HepG2 (cell line): Measurements from ENCODE around the gene TMEM107. TPM values are rescaled to one million over a fixed set of nuclear protein-coding genes. Genes with fewer than 3 reads are reported as not detected.

ENCODE experiments used
- CSRNP1 ChIP-seq: sonication (generic); formaldehyde crosslinking; IDR thresholded peaks from 2 replicates; pipeline ENCODE4 v1.8.1; 2023; ENCODE audit warnings: mild to moderate bottlenecking, missing genetic modification reagents
- DDIT3 ChIP-seq: sonication (generic); formaldehyde crosslinking; IDR thresholded peaks from 2 replicates; pipeline ENCODE4 v1.4.0; 2020; ENCODE audit warnings: mild to moderate bottlenecking, missing genetic modification reagents
- HMG20A ChIP-seq: IDR thresholded peaks from 2 replicates; pipeline ENCODE4 v1.6.1; 2016; ENCODE audit warnings: borderline replicate concordance
- HMG20B ChIP-seq: conservative IDR thresholded peaks from 2 replicates; pipeline ENCODE4 v1.6.1; 2016; ENCODE audit warnings: missing genetic modification reagents, missing compliant biosample characterization
- KLF9 ChIP-seq: IDR thresholded peaks from 2 replicates; pipeline ENCODE4 v1.6.1; 2016; ENCODE audit warnings: low read depth
- MATR3 ChIP-seq: sonication (generic); formaldehyde crosslinking; IDR thresholded peaks from 2 replicates; pipeline ENCODE4 v1.4.0; 2020; ENCODE audit warnings: missing genetic modification reagents
- MIXL1 ChIP-seq: IDR thresholded peaks from 2 replicates; pipeline ENCODE4 v1.6.1; 2016
- NONO ChIP-seq, 2 experiments: fragments of 450-650 bp in 1 of 2; sonication (generic) in 1 of 2; formaldehyde crosslinking in 1 of 2; IDR thresholded peaks in 1 of 2; conservative IDR thresholded peaks in 1 of 2; 2 replicates each; pipeline versions ENCODE4 v1.6.1 to v1.8.0; 2017 to 2022; ENCODE audit warnings: mild to moderate bottlenecking in 1 of 2, missing genetic modification reagents in 1 of 2, moderate library complexity in 1 of 2
- TBX3 ChIP-seq: fragments of 450-650 bp; IDR thresholded peaks from 2 replicates; pipeline ENCODE4 v1.6.1; 2017; ENCODE audit warnings: antibody characterized with exemption, mild to moderate bottlenecking, inconsistent platforms, borderline replicate concordance
- ZKSCAN5 ChIP-seq: sonication (generic); formaldehyde crosslinking; IDR thresholded peaks from 2 replicates; pipeline ENCODE4 v1.5.1; 2020; ENCODE audit warnings: mild to moderate bottlenecking, missing genetic modification reagents
- ZNF232 ChIP-seq: sonication (generic); formaldehyde crosslinking; IDR thresholded peaks from 2 replicates; pipeline ENCODE4 v1.4.0; 2020; ENCODE audit warnings: missing genetic modification reagents, borderline replicate concordance
- ZNF430 ChIP-seq: sonication (generic); formaldehyde crosslinking; IDR thresholded peaks from 2 replicates; pipeline ENCODE4 v1.9.0; 2021; ENCODE audit warnings: mild to moderate bottlenecking, missing genetic modification reagents
- ZNF709 ChIP-seq: sonication (generic); formaldehyde crosslinking; IDR thresholded peaks from 2 replicates; pipeline ENCODE4 v1.5.0; 2020; ENCODE audit warnings: mild to moderate bottlenecking, missing genetic modification reagents
- polyA plus RNA-seq, 8 experiments: library from polyadenylated mRNA; depleted of rRNA in 3 of 8; stranded (reverse) in 7 of 8; unstranded in 1 of 8; fragments of >200 nt; fragmentation: Illumina TruSeq in 4 of 8; extraction: Trizol in 4 of 8; gene quantifications; 2 replicates each; pipeline versions ENCODE4 v1.2.1 to v1.2.3, GENCODE V29; 2011 to 2016; ENCODE audit warnings: low read depth in 4 of 8, missing spikeins in 1 of 8, mixed read lengths in 1 of 8; ENCODE audit not compliant: insufficient read depth in 1 of 8
- total RNA-seq, 5 experiments: library from RNA; depleted of rRNA; stranded (reverse); fragments of >200 nt; fragmentation: Illumina TruSeq; extraction: Trizol; gene quantifications; 2 replicates each; pipeline ENCODE4 v1.2.3, GENCODE V29; 2016; ENCODE audit warnings: low read depth in 1 of 5
- TF ChIP-seq, protein P1 (sequence below): sonication (generic); formaldehyde crosslinking; IDR thresholded peaks from 2 replicates; pipeline ENCODE4 v1.9.0; 2021; ENCODE audit warnings: missing genetic modification reagents, borderline replicate concordance
- TF ChIP-seq, protein P2 (sequence below): sonication (generic); formaldehyde crosslinking; IDR thresholded peaks from 2 replicates; pipeline ENCODE4 v1.8.1; 2022; ENCODE audit warnings: low read depth, mild to moderate bottlenecking, missing genetic modification reagents

The TMEM107 gene
- total and polyA plus RNA-seq, 2 of the 13 experiments (the other 11 are each of a cell fraction or from before 2014, with no cell fraction given) = 7.2 to 15.3 TPM

GRCh38 chr17:8222630-8223355 is 46.6 kb upstream of the TMEM107 start (continued):
- TF ChIP-seq, protein P1, sequence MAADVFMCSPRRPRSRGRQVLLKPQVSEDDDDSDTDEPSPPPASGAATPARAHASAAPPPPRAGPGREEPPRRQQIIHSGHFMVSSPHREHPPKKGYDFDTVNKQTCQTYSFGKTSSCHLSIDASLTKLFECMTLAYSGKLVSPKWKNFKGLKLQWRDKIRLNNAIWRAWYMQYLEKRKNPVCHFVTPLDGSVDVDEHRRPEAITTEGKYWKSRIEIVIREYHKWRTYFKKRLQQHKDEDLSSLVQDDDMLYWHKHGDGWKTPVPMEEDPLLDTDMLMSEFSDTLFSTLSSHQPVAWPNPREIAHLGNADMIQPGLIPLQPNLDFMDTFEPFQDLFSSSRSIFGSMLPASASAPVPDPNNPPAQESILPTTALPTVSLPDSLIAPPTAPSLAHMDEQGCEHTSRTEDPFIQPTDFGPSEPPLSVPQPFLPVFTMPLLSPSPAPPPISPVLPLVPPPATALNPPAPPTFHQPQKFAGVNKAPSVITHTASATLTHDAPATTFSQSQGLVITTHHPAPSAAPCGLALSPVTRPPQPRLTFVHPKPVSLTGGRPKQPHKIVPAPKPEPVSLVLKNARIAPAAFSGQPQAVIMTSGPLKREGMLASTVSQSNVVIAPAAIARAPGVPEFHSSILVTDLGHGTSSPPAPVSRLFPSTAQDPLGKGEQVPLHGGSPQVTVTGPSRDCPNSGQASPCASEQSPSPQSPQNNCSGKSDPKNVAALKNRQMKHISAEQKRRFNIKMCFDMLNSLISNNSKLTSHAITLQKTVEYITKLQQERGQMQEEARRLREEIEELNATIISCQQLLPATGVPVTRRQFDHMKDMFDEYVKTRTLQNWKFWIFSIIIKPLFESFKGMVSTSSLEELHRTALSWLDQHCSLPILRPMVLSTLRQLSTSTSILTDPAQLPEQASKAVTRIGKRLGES = 0 out of 2 replicates have a peak, but pooled peaks have one; percentile 59
- TF ChIP-seq CSRNP1 (CRISPR knock-in tag) (peak; percentile 92; the same call in 1 of the 2 replicates), DDIT3 (CRISPR knock-in tag) (no peak), ZKSCAN5 (CRISPR knock-in tag) (no peak), ZNF232 (0 out of 2 replicates have a peak, but pooled peaks have one; percentile 22), TBX3 (0 out of 2 replicates have a peak, but pooled peaks have one; percentile 7), MATR3 (CRISPR knock-in tag) (no peak), HMG20B (CRISPR knock-in tag) (no peak; the same call in 1 of the 2 replicates), MIXL1 (CRISPR knock-in tag) (no peak), ZNF430 (CRISPR knock-in tag) (no peak), NONO (IDR thresholded peaks at IDR 0.05) (no peak), NONO (CRISPR knock-in tag; conservative IDR thresholded peaks at IDR 0.05) (0 out of 2 replicates have a peak, but pooled peaks have one; percentile 46), KLF9 (CRISPR knock-in tag) (no peak), HMG20A (CRISPR knock-in tag) (no peak), ZNF709 (CRISPR knock-in tag) (0 out of 2 replicates have a peak, but pooled peaks have one; percentile 53)
- TF ChIP-seq, protein P2, sequence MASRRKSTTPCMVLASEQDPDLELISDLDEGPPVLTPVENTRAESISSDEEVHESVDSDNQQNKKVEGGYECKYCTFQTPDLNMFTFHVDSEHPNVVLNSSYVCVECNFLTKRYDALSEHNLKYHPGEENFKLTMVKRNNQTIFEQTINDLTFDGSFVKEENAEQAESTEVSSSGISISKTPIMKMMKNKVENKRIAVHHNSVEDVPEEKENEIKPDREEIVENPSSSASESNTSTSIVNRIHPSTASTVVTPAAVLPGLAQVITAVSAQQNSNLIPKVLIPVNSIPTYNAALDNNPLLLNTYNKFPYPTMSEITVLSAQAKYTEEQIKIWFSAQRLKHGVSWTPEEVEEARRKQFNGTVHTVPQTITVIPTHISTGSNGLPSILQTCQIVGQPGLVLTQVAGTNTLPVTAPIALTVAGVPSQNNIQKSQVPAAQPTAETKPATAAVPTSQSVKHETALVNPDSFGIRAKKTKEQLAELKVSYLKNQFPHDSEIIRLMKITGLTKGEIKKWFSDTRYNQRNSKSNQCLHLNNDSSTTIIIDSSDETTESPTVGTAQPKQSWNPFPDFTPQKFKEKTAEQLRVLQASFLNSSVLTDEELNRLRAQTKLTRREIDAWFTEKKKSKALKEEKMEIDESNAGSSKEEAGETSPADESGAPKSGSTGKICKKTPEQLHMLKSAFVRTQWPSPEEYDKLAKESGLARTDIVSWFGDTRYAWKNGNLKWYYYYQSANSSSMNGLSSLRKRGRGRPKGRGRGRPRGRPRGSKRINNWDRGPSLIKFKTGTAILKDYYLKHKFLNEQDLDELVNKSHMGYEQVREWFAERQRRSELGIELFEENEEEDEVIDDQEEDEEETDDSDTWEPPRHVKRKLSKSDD (CRISPR knock-in tag) = peak; percentile 82; the same call in 1 of the 2 replicates
